LNCAP (cell line): ENCODE results near the gene CD53.

Source experiments
- TF ChIP-seq, protein P1 (sequence below): fragments of 450-650 bp; IDR thresholded peaks from 2 replicates; pipeline ENCODE4 v1.5.1; 2017; ENCODE audit warnings: mild to moderate bottlenecking

Gene CD53

GRCh38 chr1:110873856-110874255 lies 908 bp downstream of the CD53 start:
- TF ChIP-seq, protein P1, sequence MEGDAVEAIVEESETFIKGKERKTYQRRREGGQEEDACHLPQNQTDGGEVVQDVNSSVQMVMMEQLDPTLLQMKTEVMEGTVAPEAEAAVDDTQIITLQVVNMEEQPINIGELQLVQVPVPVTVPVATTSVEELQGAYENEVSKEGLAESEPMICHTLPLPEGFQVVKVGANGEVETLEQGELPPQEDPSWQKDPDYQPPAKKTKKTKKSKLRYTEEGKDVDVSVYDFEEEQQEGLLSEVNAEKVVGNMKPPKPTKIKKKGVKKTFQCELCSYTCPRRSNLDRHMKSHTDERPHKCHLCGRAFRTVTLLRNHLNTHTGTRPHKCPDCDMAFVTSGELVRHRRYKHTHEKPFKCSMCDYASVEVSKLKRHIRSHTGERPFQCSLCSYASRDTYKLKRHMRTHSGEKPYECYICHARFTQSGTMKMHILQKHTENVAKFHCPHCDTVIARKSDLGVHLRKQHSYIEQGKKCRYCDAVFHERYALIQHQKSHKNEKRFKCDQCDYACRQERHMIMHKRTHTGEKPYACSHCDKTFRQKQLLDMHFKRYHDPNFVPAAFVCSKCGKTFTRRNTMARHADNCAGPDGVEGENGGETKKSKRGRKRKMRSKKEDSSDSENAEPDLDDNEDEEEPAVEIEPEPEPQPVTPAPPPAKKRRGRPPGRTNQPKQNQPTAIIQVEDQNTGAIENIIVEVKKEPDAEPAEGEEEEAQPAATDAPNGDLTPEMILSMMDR = no peak

DNA sequence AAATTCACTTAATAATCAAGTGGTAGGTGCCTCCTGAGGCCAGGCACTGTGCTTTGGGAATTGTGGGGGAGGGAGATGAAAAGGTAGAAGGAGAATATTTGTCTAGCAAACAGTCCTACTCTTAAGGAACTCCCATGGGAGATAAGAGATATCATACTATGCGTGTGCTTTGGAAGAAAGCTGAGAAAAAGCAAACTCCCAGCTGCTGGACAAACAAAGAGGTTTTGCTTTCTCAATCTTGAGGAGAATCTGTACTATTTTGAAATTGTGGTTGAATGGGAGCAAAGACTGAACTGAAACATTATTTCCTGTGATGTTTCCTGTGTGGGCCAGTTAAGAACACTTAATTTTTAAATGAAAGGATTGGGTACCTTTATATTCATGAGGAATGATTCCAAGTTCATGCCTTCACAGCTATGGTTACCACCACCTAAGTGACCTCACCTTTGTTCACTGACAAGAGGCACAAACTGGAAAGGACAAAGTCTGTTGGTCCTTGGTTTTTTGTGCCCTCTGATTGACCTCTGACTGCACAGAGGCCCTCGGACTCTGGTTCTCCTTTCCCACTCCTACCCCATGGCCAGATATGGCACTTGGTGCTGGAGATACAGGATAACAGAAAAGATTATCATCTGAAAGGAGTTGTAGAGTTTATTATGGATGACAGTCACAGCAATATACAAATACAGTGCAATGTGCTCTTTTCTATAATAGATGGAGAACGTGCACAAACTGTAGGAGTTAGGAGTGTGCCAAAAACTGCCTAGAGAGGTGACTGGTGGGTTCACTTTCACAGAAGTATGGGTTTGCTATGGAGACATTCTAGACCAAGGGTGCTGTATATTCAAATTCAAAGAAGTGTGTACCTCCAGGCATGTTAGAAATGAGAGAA lies 1.6 kb downstream of the CD53 start:
- TF ChIP-seq, protein P1 = no peak

DNA sequence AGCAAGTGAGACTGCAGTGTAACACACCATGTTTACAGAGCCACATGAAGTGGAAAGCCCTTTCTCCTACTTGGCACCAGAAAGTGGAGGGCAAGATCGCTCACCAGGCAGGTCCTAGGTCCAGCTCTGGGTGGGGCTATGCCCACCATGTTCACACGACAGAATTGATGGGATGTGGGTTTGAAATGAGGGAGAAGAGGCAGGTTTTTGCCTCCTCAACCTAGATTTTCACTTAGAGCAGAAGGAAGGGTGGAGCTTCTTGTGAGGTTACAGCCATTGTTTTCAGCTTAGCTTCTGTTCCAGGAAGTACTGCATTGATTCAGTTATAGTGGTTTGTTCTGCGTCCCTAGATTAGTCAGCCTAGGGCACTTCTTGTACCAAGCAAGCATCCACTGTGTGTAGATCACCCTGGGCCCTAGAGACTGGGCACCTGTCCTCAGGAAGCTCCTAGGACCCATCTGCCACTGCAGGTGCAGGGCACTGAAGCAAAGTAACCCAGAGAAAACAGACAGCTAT lies 2.3 kb downstream of the CD53 start:
- TF ChIP-seq, protein P1 = no peak

- TF ChIP-seq, protein P1 = no peak
Observed at GRCh38 chr1:110876748-110877341, 3.9 kb downstream of the CD53 start.

DNA sequence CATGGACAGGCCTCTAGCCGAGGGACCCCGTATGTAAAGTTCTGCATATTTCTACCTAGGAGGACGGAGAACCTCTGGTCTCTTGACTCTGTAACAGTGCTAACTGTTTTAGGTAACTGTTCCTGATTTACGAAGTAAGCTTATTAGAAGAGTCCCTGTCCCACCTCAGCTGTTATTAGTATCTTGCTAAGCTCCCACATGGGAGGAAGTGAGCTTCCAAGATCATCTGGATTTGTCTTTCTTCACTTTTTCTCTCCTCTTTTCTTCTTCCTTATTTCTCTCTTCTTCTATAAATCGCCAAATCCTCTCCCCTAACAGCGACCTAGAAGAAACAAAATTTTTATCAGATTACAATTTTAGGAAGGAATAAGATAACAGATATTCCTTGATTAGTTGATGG lies 4.4 kb downstream of the CD53 start:
- TF ChIP-seq, protein P1 = no peak

DNA sequence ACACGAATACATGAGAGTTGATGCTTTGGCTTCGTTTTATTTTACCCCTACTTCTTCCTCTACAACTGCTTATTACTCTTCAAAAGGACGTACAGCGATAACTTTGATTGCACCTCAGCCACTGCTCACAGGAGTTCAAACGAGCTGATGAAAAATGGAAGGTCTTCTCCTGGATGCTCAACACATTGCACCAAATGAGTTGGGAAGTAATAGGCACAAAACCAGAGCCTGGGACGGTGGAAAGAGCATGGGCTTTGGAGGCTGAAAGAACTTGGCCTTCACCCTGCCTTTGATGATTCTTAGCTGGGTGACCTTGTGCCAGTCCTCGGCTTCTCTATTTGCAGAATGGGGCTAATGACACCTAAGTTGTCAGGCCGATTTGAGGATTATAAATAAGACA lies 4.8 kb downstream of the CD53 start:
- TF ChIP-seq, protein P1 = no peak

DNA sequence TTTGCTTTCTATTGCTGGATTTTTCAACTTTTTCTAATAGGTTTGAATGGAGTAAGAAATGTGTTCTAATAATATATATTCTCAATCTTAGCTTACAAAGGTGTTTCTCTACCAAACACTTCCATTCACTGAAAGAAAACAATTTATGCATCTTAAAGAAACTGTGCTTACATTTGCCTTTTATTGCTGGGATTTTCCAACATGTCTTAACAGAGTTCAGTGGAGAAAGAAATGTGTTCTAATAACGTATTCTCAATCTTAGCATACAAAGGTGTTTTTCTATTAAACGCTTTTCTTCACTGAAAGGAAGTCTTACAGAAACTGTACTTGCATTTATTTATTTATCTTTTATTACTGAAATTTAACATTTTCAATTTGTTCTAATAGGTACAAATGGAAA lies 5.6 kb downstream of the CD53 start:
- TF ChIP-seq, protein P1 = no peak
